Activated naive CD4-positive, alpha-beta T cell treated with anti-CD3 and anti-CD28 coated beads for 36 hours (primary cell): ENCODE results near the gene LRRN4. TPM values are rescaled to one million over a fixed set of nuclear protein-coding genes. Genes with fewer than 3 reads are reported as not detected.
"Not testable (repeated sequence)": the region's sequence is repeated elsewhere in the genome, so short reads cannot be mapped to it uniquely, and the experiment has no call there.

Experiments used
- CTCF ChIA-PET: fragments of 350-600 bp; sonication (Branson Sonifier 250); formaldehyde crosslinking; loops from one replicate; lab custom pipeline; 2021; ENCODE audit warnings: antibody characterized with exemption; lab: Charles Lee
- DNase-seq: peaks from one replicate; pipeline ENCODE4 v3.0.0-alpha.2; 2020
- H3K27ac Mint-ChIP-seq: one replicate; pipeline ENCODE4 v1.8.0; 2021; ENCODE audit warnings: mild to moderate bottlenecking, mixed read lengths
- H3K27me3 Mint-ChIP-seq: one replicate; pipeline ENCODE4 v1.8.0; 2021; ENCODE audit warnings: low read depth, mixed read lengths
- H3K36me3 Mint-ChIP-seq: one replicate; pipeline ENCODE4 v1.8.0; 2021; ENCODE audit warnings: low read depth, mixed read lengths
- H3K4me1 Mint-ChIP-seq: one replicate; pipeline ENCODE4 v1.8.0; 2021; ENCODE audit warnings: low read depth, mixed read lengths
- H3K4me3 Mint-ChIP-seq: one replicate; pipeline ENCODE4 v1.8.0; 2021; ENCODE audit warnings: mild to moderate bottlenecking, moderate library complexity, mixed read lengths
- H3K9me3 Mint-ChIP-seq: one replicate; pipeline ENCODE4 v1.8.0; 2021; ENCODE audit warnings: mixed read lengths
- intact Hi-C: fragments of 100-400 bp; cut with micrococcal nuclease; formaldehyde crosslinking; loops from one replicate; pipeline ENCODE4 v1.15.1; 2023
- total RNA-seq, 2 experiments: library from RNA; stranded (reverse); gene quantifications; one replicate each; pipeline ENCODE4 v1.2.3, GENCODE V29; 2021

The LRRN4 gene
- total RNA-seq, 2 experiments from 2014 or later: not detected

DNA sequence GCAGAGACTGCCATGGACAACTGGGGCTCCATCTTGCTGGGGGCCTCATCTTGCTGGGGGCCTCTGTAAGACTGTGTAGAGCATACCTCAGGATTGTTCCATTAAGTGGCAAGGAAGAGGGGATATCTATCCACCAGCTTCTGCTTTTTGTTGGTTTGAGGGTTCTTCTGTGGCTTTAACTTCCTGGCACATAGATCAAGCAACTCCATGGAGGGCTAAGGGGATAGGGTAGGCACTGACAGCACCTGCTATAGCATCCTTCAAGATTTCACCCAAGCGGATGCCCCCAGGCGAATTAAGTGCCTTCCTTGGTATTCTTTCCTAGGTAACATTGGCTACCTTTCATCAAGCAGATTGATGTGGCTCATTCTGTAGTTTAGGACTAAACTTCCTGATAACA, 3.8 kb upstream of the LRRN4 start:
- Mint-ChIP-seq H3K9me3 (no peaks in the 10 kb centered on the region), H3K27ac (no peak overlapping the region), H3K27me3 (peaks cover 9% of the 10 kb centered on the region), H3K36me3 (no peaks in the 10 kb centered on the region), H3K4me3 (no peak overlapping the region), H3K4me1 (peaks cover 5% of the 10 kb centered on the region)
- no peak for DNase-seq
- intact Hi-C loops: no loop called here
- CTCF ChIA-PET: no interaction called here

DNA sequence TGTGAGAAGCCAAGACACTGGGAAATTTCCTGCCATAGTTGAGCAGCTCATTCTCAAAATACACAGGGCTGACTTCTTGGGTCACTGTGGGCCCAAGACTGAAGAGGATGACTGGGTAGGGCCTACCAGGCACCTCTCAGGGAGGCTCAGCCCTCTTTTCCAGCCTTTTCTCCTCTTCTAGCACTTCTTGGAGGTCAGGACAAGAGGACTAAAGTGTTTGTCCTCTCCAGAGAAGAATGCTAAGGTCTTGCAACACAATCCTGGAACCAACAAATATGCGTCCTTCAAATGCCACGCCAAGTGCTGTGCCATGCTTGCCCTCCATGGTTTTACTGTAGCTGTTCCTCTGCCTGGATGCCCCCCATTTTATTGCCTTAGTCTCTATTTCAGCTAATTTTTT, 3.3 kb upstream of the LRRN4 start:
- H3K4me3 Mint-ChIP-seq: no peak overlapping the region
- H3K9me3 Mint-ChIP-seq: no peaks in the 10 kb centered on the region
- H3K27ac Mint-ChIP-seq: no peak overlapping the region
- peaks cover 10% of the 10 kb centered on the region for H3K27me3 Mint-ChIP-seq
- intact Hi-C loops: no loop called here
- CTCF ChIA-PET: no interaction called here
- no peaks in the 10 kb centered on the region for H3K36me3 Mint-ChIP-seq
- peaks cover 5% of the 10 kb centered on the region for H3K4me1 Mint-ChIP-seq
- no peak for DNase-seq

DNA sequence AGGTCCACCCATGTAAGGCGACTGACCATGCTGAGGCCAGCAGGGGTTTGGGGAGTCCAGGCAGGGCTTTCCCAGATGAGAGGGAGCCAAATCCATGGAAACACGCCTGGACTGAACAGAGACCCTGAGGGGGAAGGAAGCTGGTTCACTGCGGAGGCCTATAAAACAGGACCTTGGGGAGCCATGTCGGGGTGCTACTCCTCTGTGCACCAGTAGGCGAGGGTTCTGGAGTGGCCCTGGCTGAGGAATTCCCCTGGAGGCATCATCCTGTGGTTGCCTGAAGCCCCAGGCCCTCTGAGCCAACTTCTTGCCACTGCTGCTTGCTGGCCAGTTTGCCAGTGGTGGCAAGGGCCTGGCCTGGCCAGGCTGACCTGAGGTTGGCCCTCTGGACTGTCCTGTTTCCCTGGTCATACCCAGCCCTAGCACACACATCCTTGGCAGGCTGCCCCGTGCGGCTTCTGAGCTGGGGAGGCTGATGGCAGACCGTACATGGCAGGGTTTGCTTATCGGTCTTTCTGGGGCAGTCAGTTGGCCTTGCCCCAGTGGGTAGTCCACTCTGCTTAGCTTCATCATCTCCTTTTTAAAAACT, 2.2 kb upstream of the LRRN4 start:
- Mint-ChIP-seq H3K27ac (no peak overlapping the region), H3K27me3 (peaks cover 17% of the 10 kb centered on the region), H3K4me1 (peaks cover 8% of the 10 kb centered on the region), H3K36me3 (no peaks in the 10 kb centered on the region), H3K4me3 (no peak overlapping the region), H3K9me3 (no peaks in the 10 kb centered on the region)
- CTCF ChIA-PET: interaction anchor here (0.6 kb wide), 1 partner anchor 54 kb away, joined by 4 read pairs; no protein-coding TSS in a partner anchor
- DNase-seq: no peak
- intact Hi-C loops: no loop called here

DNA sequence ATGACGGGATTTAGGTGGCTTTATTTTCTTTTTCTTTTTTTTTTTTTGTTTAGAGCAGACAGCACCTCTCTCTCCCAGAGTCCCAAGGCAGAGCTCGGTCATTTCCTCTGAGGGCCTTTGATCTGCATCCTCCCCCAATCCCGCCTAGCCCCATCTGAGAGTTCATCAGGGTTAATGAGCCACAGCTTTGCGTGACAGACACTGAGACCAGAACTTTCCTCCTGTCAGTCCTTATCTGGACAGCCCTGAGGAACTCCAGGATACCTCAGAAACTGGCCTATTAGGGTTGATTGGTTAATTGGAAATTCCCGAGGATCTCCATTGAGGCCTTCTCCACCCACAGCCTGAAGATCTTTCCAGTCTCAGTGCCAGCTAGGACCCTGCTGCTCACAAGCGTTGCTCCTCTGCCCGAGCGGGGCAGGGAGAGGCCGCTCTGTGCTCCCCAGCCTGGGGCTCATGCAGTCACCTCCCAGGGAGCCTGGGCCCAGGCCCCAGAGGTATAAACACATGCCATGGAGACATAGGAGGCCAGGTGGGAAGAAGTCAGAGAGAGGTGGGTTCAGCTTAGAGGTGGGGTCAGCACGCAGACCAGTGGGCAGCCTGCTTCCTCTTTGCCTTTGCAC, 1.4 kb upstream of the LRRN4 start:
- intact Hi-C loops: no loop called here
- Mint-ChIP-seq H3K36me3 (no peaks in the 10 kb centered on the region), H3K4me3 (no peak overlapping the region), H3K9me3 (no peaks in the 10 kb centered on the region), H3K27ac (no peak overlapping the region), H3K4me1 (peaks cover 8% of the 10 kb centered on the region), H3K27me3 (peaks cover 25% of the 10 kb centered on the region)
- CTCF ChIA-PET: no interaction called here
- no peak for DNase-seq

DNA sequence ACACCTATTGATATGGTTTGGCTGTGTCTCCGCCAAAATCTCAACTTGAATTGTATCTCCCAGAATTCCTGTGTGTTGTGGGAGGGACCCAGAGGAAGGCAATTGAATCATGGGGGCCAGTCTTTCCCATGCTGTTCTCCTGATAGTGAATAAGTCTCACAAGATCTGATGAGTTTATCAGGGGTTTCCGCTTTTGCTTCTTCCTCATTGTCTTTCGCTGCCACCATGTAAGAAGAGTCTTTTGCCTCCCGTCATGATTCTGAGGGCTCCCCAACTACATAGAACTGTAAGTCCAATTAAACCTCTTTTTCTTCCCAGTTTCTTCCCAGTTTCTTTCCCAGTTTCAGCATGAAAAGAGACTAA, 810 bp upstream of the LRRN4 start:
- DNase-seq, H3K4me3 Mint-ChIP-seq, H3K36me3 Mint-ChIP-seq, intact Hi-C loops, H3K9me3 Mint-ChIP-seq, H3K27ac Mint-ChIP-seq, H3K4me1 Mint-ChIP-seq: not testable (repeated sequence)
- H3K27me3 Mint-ChIP-seq: peaks cover 25% of the 10 kb centered on the region
- CTCF ChIA-PET: interaction anchor here (0.6 to 1.0 kb wide), 2 partner anchors 23 to 38 kb away, joined by 3 to 4 read pairs; no protein-coding TSS in a partner anchor

DNA sequence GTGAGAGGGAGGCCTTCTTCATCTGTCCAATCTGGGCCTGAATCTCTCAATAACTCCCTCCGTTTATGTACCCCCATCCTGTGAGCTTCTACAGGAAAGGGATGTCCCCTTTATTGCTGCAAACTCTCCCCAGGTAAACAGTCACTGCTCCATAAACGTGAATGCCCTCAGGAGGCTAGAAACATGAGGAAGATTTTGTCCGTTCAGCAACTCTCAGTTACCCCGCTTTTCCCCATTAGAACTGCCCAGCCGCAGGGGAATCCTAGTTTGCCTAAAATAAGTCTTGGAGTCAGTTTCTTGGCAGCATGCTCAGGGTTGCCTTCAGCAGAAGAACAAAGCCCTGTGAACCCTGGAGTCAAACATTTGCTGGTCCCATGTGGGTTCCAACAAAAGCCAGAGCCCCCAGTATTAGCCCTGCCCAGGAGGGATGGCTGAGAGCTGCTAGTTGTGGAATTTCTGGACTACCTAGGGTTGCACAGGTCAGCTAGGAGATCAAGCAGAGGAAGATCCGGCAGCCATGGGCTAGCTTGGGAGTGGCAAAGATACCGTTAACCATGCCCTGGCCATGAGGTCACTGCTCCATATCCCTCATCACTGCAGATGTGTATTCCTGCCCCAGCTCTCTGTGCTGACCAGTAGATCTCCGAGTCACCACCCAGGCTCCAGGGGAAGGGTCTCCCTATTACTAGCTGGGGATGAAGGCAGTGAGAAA, 640 bp downstream of the LRRN4 start:
- Mint-ChIP-seq H3K27me3 (peaks cover 25% of the 10 kb centered on the region), H3K4me1 (peaks cover 8% of the 10 kb centered on the region), H3K27ac (no peak overlapping the region), H3K9me3 (no peaks in the 10 kb centered on the region), H3K36me3 (no peaks in the 10 kb centered on the region), H3K4me3 (peak overlapping the region; percentile 34)
- CTCF ChIA-PET: interaction anchor here (1.0 to 1.1 kb wide), 2 partner anchors 24 to 265 kb away, joined by 3 read pairs; no protein-coding TSS in a partner anchor
- no peak for DNase-seq
- intact Hi-C loops: no loop called here

DNA sequence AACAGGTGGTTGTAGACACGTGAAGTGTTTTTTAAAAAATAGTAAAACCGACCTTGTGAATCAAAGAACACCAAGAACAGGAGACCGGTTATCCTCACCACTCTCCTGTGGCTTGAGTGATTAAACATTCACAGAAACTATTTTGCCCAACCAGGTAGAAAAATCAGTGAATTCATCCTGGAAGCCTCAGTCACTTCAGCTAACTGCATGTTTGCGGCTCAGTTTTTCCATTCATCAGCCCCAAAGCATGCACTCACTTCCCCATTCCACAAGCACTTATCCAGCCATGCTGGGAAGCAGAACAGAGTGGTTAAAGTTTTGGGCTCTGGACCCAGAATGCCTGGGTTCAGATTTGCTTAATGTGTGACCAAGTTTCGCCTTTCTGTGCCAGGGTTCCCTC, 2.4 kb downstream of the LRRN4 start:
- H3K36me3 Mint-ChIP-seq: no peaks in the 10 kb centered on the region
- H3K27ac Mint-ChIP-seq: no peak overlapping the region
- intact Hi-C loops: no loop called here
- no peaks in the 10 kb centered on the region for H3K9me3 Mint-ChIP-seq
- H3K4me1 Mint-ChIP-seq: peaks cover 8% of the 10 kb centered on the region
- no peak for DNase-seq
- H3K27me3 Mint-ChIP-seq: peaks cover 25% of the 10 kb centered on the region
- peak overlapping the region; percentile 34 for H3K4me3 Mint-ChIP-seq
- CTCF ChIA-PET: interaction anchor here (1.3 kb wide), 1 partner anchor 43 kb away, joined by 4 read pairs; no protein-coding TSS in a partner anchor

DNA sequence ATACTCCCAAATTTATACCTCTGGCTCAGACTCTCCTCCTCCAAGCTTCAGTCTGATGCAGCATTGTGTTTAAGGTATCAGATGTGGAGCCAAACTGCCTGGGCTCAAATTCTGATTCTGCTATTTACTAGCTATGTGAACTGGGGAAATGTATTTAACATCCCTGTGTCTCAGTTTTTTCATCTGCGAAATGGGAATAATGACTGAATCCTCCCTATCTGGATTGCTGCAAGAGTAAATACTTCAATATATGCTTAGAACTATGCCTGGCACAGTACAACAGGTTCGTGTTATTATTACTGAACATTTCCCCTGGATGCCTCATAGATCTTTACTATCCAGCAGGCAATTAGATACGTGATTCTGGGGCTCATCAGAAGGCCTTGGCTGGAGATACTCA, 5.5 kb downstream of the LRRN4 start:
- peaks cover 23% of the 10 kb centered on the region for H3K27me3 Mint-ChIP-seq
- no peak overlapping the region for H3K27ac Mint-ChIP-seq
- no peaks in the 10 kb centered on the region for H3K36me3 Mint-ChIP-seq
- H3K9me3 Mint-ChIP-seq: no peaks in the 10 kb centered on the region
- CTCF ChIA-PET: no interaction called here
- peaks cover 8% of the 10 kb centered on the region for H3K4me1 Mint-ChIP-seq
- DNase-seq: no peak
- no peak overlapping the region for H3K4me3 Mint-ChIP-seq
- intact Hi-C loops: no loop called here

DNA sequence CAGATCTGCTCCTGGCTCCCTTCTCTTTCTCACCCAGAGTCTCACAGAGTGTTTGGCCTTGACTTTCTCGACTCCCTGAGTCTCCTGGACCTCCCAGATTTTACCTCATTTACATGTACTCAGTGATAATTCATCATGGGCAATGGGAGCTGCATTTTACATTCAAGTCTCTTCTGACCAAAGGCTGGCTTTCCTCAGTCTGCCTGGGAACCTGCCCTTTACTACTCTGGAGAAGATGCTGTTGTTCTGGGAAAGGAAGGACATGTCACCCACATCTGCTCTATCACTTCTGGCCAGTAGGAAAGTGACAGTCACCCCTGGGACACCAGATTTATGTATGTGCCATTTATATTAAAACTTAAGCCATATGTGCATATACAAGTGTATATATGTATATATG, 7.4 kb downstream of the LRRN4 start:
- CTCF ChIA-PET: no interaction called here
- no peak for DNase-seq
- H3K4me3 Mint-ChIP-seq: no peak overlapping the region
- intact Hi-C loops: no loop called here
- peaks cover 11% of the 10 kb centered on the region for H3K27me3 Mint-ChIP-seq
- no peaks in the 10 kb centered on the region for H3K4me1 Mint-ChIP-seq
- no peak overlapping the region for H3K27ac Mint-ChIP-seq
- peaks cover 9% of the 10 kb centered on the region for H3K36me3 Mint-ChIP-seq
- no peaks in the 10 kb centered on the region for H3K9me3 Mint-ChIP-seq

DNA sequence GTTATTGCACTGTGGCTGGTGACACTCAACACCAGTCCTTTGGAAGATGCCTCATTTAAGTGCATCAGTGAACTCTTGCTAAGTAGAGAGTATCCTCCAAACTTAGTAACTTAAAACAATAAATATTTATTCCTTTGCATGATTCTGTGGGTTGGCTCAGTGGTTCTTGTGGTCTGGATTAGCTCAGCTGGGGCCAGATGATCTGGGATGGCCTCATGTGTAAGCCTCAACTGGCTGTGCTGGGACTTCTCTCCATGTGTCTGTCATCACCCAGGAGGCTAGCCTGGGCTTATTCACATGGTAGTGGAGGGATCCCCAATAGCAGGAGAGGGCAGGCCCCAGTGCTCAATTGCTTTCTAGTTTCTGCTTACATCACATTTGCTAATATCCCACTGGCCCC, 8.3 kb downstream of the LRRN4 start:
- Mint-ChIP-seq H3K27ac (peak overlapping the region; percentile 68), H3K36me3 (peaks cover 12% of the 10 kb centered on the region), H3K4me1 (no peaks in the 10 kb centered on the region), H3K27me3 (peaks cover 4% of the 10 kb centered on the region), H3K4me3 (no peak overlapping the region), H3K9me3 (no peaks in the 10 kb centered on the region)
- CTCF ChIA-PET: no interaction called here
- intact Hi-C loops: no loop called here
- no peak for DNase-seq

DNA sequence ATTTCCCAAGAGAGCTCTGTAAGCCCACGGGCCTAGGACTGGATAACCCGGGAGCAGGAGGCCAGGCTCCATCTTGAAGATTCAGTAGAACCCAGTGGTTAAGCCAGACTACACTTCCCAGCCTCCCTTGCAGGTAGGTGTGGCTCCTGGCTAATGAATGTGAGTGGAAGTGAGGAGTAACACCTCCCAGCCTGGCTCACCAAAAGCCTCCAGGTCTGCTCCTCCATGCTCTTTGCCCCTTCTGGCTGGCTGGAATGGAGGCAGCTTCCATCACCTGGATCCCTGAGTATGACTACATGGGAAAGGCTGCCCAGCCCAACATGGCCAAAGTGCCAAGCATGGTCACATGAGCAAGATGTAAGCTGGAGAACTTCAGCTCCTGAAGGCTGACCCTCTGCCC, 9.7 kb downstream of the LRRN4 start:
- intact Hi-C loops: no loop called here
- no peaks in the 10 kb centered on the region for H3K4me1 Mint-ChIP-seq
- DNase-seq: no peak
- CTCF ChIA-PET: interaction anchor here (0.6 kb wide), 1 partner anchor 348 kb away, joined by 3 read pairs; no protein-coding TSS in a partner anchor
- peaks cover 21% of the 10 kb centered on the region for H3K36me3 Mint-ChIP-seq
- no peaks in the 10 kb centered on the region for H3K27me3 Mint-ChIP-seq
- no peak overlapping the region for H3K4me3 Mint-ChIP-seq
- H3K27ac Mint-ChIP-seq: no peak overlapping the region
- no peaks in the 10 kb centered on the region for H3K9me3 Mint-ChIP-seq

DNA sequence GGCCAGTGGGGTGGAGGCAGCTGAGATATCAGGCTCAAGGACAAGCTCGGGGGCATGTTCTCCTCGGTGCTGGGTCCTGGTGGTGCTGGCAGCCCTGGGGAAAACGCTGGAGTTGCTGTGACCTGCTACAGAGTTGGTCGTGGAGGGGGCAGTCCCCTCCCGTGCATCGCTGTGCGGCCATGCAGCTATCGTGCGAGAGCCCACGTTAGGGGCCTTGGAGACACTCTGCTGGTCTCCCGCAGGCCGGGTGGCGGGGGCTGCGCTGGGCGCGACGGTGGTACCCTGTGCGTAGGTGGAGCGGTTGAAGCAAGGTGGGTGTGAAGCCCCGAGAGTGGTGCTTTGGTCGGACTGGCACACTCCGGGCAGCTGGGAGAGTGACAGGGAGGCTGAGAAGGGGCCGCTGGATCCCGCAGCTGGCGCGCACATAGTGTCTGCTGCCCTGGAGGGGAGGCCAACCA, 12.0 kb downstream of the LRRN4 start:
- Mint-ChIP-seq H3K4me3 (no peak overlapping the region), H3K4me1 (no peaks in the 10 kb centered on the region), H3K36me3 (peaks cover 34% of the 10 kb centered on the region), H3K27me3 (no peaks in the 10 kb centered on the region), H3K9me3 (no peaks in the 10 kb centered on the region), H3K27ac (no peak overlapping the region)
- intact Hi-C loops: no loop called here
- CTCF ChIA-PET: interaction anchor here (0.5 to 1.4 kb wide), 2 partner anchors 35 to 392 kb away, joined by 3 to 4 read pairs; no protein-coding TSS in a partner anchor
- no peak for DNase-seq
